Fibroblast of upper back skin (primary cell): ENCODE measurements around the gene SPOCK1.
A peak's percentile ranks its signal among the peaks of the same experiment; 100 is the strongest.
"Not testable (repeated sequence)": the region's sequence is repeated elsewhere in the genome, so short reads cannot be mapped to it uniquely, and the experiment has no call there.

Experiments
- DNase-seq: peaks from one replicate; pipeline ENCODE4 v3.0.0-alpha.2; 2013

SPOCK1 gene

GRCh38 chr5:137498736-137499505, at the start of gene SPOCK1:
TSS of gene SPOCK1 (minus strand) at chr5:137499326.
- peak; percentile 73 for DNase-seq

GRCh38 chr5:137545956-137546355, 46.8 kb upstream of the SPOCK1 start:
- DNase-seq = no peak

GRCh38 chr5:137535449-137535848, 36.3 kb upstream of the SPOCK1 start:
- DNase-seq = not testable (repeated sequence)

GRCh38 chr5:137533963-137534362, 34.8 kb upstream of the SPOCK1 start:
- no peak for DNase-seq

GRCh38 chr5:137531266-137531665, 32.1 kb upstream of the SPOCK1 start:
- no peak for DNase-seq

GRCh38 chr5:137521246-137521645, 22.1 kb upstream of the SPOCK1 start:
- DNase-seq = no peak

GRCh38 chr5:137516961-137517360, 17.8 kb upstream of the SPOCK1 start:
- no peak for DNase-seq

- no peak for DNase-seq
These were observed 17.2 kb upstream of the SPOCK1 start for GRCh38 chr5:137516251-137516797.

GRCh38 chr5:137515238-137515637, 16.1 kb upstream of the SPOCK1 start:
- DNase-seq = no peak

- DNase-seq = no peak
These were observed 11.5 kb upstream of the SPOCK1 start for GRCh38 chr5:137510671-137511070.

- peak; percentile 32 for DNase-seq
These were observed 8.0 kb upstream of the SPOCK1 start for GRCh38 chr5:137507150-137507549.

- DNase-seq = no peak
These were observed 7.2 kb upstream of the SPOCK1 start for GRCh38 chr5:137506296-137506695.

- DNase-seq = no peak
These were observed 5.8 kb upstream of the SPOCK1 start for GRCh38 chr5:137504916-137505315.

GRCh38 chr5:137503456-137503855, 4.3 kb upstream of the SPOCK1 start:
- no peak for DNase-seq

- DNase-seq = no peak
These were observed 3.5 kb upstream of the SPOCK1 start for GRCh38 chr5:137502632-137503031.

- DNase-seq = peak; percentile 10
These were observed 2.8 kb upstream of the SPOCK1 start for GRCh38 chr5:137501846-137502406.

- DNase-seq = no peak
These were observed 2.1 kb upstream of the SPOCK1 start for GRCh38 chr5:137501226-137501625.

GRCh38 chr5:137500615-137501225, 1.6 kb upstream of the SPOCK1 start:
- no peak for DNase-seq

- DNase-seq = not testable (repeated sequence)
These were observed 351 bp upstream of the SPOCK1 start for GRCh38 chr5:137499506-137499847.

- DNase-seq = no peak
These were observed 808 bp downstream of the SPOCK1 start for GRCh38 chr5:137498301-137498735.

GRCh38 chr5:137497396-137498290, 1.5 kb downstream of the SPOCK1 start:
- no peak for DNase-seq

- peak; percentile 45 for DNase-seq
These were observed 2.2 kb downstream of the SPOCK1 start for GRCh38 chr5:137496919-137497318.

- peak; percentile 86 for DNase-seq
These were observed 6.8 kb downstream of the SPOCK1 start for GRCh38 chr5:137492331-137492730.
